ENCODE data around the gene NANOS3. TPM values are rescaled to one million over a fixed set of nuclear protein-coding genes. Genes with fewer than 3 reads are reported as not detected.

The NANOS3 gene
- total and polyA plus RNA-seq, 10 of the 15 experiments (the other 5 are each of a cell fraction or from before 2014, with no cell fraction given), result 0.31 to 1.7 (median 0.81) TPM

GRCh38 chr19:13880059-13881043 is 3.4 kb downstream of the NANOS3 start (continued):
- TF ChIP-seq, protein P1, sequence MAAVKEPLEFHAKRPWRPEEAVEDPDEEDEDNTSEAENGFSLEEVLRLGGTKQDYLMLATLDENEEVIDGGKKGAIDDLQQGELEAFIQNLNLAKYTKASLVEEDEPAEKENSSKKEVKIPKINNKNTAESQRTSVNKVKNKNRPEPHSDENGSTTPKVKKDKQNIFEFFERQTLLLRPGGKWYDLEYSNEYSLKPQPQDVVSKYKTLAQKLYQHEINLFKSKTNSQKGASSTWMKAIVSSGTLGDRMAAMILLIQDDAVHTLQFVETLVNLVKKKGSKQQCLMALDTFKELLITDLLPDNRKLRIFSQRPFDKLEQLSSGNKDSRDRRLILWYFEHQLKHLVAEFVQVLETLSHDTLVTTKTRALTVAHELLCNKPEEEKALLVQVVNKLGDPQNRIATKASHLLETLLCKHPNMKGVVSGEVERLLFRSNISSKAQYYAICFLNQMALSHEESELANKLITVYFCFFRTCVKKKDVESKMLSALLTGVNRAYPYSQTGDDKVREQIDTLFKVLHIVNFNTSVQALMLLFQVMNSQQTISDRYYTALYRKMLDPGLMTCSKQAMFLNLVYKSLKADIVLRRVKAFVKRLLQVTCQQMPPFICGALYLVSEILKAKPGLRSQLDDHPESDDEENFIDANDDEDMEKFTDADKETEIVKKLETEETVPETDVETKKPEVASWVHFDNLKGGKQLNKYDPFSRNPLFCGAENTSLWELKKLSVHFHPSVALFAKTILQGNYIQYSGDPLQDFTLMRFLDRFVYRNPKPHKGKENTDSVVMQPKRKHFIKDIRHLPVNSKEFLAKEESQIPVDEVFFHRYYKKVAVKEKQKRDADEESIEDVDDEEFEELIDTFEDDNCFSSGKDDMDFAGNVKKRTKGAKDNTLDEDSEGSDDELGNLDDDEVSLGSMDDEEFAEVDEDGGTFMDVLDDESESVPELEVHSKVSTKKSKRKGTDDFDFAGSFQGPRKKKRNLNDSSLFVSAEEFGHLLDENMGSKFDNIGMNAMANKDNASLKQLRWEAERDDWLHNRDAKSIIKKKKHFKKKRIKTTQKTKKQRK (IDR thresholded peaks at IDR 0.05; ENCODE audit: low read depth, low read length), result no peak
- TF ChIP-seq RUNX3 (IDR thresholded peaks at IDR 0.05; ENCODE audit: low read length) (peak; percentile 48; the same call in 1 of the 2 replicates), ATF7 (IDR thresholded peaks at IDR 0.05; ENCODE audit: low read depth) (peak; percentile 83), CHD2 (IDR thresholded peaks at IDR 0.05; ENCODE audit: borderline replicate concordance, low read depth, low read length) (peak; percentile 82), CTCF (IDR thresholded peaks at IDR 0.05 in 2 of 3, conservative IDR thresholded peaks at IDR 0.05 in 1 of 3; ENCODE audit: control insufficient read depth in 2 of 3, extremely low read depth in 1 of 3, insufficient read depth in 1 of 3, low read depth in 3 of 3, low read length in 3 of 3) (peak; percentile 100; a peak in 5 of 6 replicates), NFYB (IDR thresholded peaks at IDR 0.05; ENCODE audit: insufficient read depth, low read depth, low read length) (no peak), LARP7 (IDR thresholded peaks at IDR 0.05) (0 out of 2 replicates have a peak, but pooled peaks have one; percentile 39), EGR1 (IDR thresholded peaks at IDR 0.05; ENCODE audit: borderline replicate concordance in 1 of 2, low read depth in 2 of 2, low read length in 2 of 2) (no peak), HCFC1 (IDR thresholded peaks at IDR 0.05; ENCODE audit: low read length) (peak; percentile 42), MXI1 (IDR thresholded peaks at IDR 0.05; ENCODE audit: low read depth, low read length) (no peak), CBX5 (IDR thresholded peaks at IDR 0.05; ENCODE audit: low read depth) (0 out of 2 replicates have a peak, but pooled peaks have one; percentile 62), SIX5 (IDR thresholded peaks at IDR 0.05; ENCODE audit: low read depth, low read length, severe bottlenecking) (no peak), TCF12 (IDR thresholded peaks at IDR 0.05; ENCODE audit: low read depth, low read length) (0 out of 2 replicates have a peak, but pooled peaks have one; percentile 62), JUND (IDR thresholded peaks at IDR 0.05; ENCODE audit: low read depth, low read length) (peak; percentile 82), SMAD1 (IDR thresholded peaks at IDR 0.05; ENCODE audit: low read depth, partially characterized antibody) (no peak), PAX8 (IDR thresholded peaks at IDR 0.05) (no peak), SRF (IDR thresholded peaks at IDR 0.05; ENCODE audit: low read depth in 2 of 2, low read length in 2 of 2) (no peak), CBX3 (IDR thresholded peaks at IDR 0.05; ENCODE audit: borderline replicate concordance, low read depth) (no peak), RBBP5 (conservative IDR thresholded peaks at IDR 0.05) (no peak), RAD51 (IDR thresholded peaks at IDR 0.05) (no peak)
- TF ChIP-seq, protein P2, sequence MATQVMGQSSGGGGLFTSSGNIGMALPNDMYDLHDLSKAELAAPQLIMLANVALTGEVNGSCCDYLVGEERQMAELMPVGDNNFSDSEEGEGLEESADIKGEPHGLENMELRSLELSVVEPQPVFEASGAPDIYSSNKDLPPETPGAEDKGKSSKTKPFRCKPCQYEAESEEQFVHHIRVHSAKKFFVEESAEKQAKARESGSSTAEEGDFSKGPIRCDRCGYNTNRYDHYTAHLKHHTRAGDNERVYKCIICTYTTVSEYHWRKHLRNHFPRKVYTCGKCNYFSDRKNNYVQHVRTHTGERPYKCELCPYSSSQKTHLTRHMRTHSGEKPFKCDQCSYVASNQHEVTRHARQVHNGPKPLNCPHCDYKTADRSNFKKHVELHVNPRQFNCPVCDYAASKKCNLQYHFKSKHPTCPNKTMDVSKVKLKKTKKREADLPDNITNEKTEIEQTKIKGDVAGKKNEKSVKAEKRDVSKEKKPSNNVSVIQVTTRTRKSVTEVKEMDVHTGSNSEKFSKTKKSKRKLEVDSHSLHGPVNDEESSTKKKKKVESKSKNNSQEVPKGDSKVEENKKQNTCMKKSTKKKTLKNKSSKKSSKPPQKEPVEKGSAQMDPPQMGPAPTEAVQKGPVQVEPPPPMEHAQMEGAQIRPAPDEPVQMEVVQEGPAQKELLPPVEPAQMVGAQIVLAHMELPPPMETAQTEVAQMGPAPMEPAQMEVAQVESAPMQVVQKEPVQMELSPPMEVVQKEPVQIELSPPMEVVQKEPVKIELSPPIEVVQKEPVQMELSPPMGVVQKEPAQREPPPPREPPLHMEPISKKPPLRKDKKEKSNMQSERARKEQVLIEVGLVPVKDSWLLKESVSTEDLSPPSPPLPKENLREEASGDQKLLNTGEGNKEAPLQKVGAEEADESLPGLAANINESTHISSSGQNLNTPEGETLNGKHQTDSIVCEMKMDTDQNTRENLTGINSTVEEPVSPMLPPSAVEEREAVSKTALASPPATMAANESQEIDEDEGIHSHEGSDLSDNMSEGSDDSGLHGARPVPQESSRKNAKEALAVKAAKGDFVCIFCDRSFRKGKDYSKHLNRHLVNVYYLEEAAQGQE (IDR thresholded peaks at IDR 0.05; ENCODE audit: low read depth, low read length), result no peak
